Fibroblast of villous mesenchyme (primary cell): Measurements from ENCODE around the gene ARSI. TPM values are rescaled to one million over a fixed set of nuclear protein-coding genes. Genes with fewer than 3 reads are reported as not detected.

Experiments used
- DNase-seq: peaks from one replicate; pipeline ENCODE4 v3.0.0-alpha.2; 2010; ENCODE audit warnings: low read depth
- H3K4me3 ChIP-seq: 2 replicates; pipeline ENCODE4 v1.5.1; 2011; ENCODE audit warnings: low read depth, mild to moderate bottlenecking, low read length
- total RNA-seq: library from RNA; depleted of rRNA; stranded (reverse); fragments of >200 nt; gene quantifications from 2 replicates; pipeline ENCODE4 v1.2.3, GENCODE V29; 2012
- TF ChIP-seq, protein P1 (sequence below): IDR thresholded peaks from 2 replicates; pipeline ENCODE4 v1.5.1; 2012; ENCODE audit warnings: low read depth, mild to moderate bottlenecking, low read length; ENCODE audit not compliant: insufficient read depth

ARSI gene
- total RNA-seq, 1 donor: 13.8 TPM

DNA sequence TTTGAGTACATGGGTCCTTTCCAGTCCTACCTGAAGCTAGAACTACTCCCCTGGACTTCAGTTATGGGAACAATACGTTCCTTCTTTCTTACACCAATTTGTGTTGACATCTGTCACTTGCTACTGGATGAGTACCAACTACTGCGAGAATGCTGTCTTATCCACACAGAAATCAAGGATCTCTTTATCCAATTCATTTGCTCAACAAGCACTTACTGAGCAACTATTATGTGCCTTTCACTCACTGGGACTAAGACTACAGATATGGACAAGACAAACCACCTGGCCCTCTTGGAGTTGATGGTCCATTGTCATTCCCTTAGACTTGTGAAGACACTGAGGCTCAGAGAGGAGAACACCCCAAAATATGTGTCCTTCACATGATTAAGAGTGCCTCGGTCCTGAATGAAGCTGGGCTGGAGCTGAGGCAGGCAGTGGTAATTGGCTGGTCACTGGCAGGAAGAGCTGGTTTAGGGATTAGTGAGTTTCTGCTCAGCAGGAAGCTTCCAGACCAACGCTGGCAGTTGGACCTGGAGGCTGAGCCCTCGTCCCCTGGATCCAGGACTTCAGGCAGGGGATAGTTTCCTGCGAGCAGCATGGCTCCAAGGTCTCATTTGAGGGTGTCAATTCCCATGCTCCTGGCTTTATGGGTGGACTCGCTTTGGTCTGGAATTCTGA, 8.4 kb upstream of the ARSI start:
- no peak overlapping the region for H3K4me3 ChIP-seq
- TF ChIP-seq, protein P1, sequence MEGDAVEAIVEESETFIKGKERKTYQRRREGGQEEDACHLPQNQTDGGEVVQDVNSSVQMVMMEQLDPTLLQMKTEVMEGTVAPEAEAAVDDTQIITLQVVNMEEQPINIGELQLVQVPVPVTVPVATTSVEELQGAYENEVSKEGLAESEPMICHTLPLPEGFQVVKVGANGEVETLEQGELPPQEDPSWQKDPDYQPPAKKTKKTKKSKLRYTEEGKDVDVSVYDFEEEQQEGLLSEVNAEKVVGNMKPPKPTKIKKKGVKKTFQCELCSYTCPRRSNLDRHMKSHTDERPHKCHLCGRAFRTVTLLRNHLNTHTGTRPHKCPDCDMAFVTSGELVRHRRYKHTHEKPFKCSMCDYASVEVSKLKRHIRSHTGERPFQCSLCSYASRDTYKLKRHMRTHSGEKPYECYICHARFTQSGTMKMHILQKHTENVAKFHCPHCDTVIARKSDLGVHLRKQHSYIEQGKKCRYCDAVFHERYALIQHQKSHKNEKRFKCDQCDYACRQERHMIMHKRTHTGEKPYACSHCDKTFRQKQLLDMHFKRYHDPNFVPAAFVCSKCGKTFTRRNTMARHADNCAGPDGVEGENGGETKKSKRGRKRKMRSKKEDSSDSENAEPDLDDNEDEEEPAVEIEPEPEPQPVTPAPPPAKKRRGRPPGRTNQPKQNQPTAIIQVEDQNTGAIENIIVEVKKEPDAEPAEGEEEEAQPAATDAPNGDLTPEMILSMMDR: no peak
- DNase-seq: no peak

DNA sequence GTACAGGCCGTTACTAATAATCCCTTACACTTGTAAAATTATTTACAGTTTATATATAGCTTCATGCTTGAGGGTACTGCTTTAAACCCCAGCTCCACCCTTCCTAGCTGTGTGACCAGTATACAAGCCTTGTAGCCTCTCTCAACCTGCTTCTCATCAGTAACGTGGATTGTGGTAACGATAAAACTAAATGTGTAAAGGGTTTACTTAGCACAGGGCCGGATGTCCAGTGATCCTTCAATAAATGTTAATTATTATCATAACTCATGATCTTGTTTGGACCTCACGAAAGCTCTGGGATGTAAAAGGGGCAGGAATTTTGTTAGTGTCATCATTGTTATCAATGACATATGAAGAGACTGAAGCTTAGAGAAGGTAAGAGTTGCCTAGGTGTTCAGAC, 7.5 kb upstream of the ARSI start:
- TF ChIP-seq, protein P1: no peak
- no peak overlapping the region for H3K4me3 ChIP-seq
- peak; percentile 67 for DNase-seq

DNA sequence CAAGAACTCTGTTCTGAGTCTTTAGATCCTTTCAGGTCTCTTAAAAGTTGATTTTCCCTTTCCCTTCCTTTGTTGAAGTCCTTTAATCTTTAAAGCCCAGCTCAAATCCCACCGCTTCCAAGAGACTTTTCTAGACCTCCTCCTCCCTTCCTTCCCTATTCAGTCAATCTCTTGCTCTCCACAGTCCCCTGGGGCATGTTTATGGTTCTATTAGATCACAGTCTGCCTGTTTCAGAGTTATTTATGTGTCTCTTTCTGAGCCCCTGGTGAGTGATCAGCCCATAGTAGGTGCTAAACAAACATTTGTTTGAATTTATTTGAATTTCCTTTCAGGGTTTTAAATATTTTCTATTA, 7.2 kb upstream of the ARSI start:
- TF ChIP-seq, protein P1: no peak
- no peak overlapping the region for H3K4me3 ChIP-seq
- no peak for DNase-seq

DNA sequence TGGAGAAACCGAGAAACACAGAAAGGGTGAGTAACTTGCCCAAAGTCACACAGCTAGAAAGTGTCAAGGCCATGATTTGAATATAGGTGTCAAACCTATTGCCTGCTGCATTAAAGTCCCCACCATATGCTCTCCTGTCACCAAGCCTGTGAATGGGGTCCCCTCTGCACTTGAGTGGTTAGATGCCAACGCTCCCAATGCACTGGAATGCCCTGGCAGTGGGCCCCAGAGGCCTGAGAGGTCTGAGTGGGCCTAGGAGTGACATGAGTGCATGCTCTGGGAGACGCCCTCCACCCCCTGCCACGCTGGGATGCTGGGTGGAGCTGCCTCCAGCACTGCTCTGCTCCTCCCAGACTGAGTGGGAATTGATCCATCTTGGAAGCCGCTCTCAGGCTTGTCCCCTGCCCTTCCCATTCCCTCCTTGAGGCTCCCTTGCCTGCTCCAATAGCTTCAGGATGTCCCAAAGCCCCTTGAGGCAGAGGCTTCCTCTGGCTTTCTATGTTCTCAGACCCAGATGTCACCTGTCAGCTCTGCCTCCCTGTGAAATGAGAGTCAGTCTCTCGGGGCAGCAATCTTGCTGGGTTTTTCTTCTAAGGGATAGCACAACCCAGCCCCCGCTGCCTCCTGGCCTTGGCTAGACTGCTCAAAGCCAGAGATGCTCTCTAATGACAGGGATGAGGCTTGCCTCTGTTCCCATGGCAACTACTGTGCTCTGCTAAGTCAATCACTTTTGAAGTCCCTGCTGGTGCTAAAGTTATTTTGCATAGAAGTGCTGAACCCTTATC, 6.6 kb upstream of the ARSI start:
- TF ChIP-seq, protein P1: no peak
- DNase-seq: no peak

DNA sequence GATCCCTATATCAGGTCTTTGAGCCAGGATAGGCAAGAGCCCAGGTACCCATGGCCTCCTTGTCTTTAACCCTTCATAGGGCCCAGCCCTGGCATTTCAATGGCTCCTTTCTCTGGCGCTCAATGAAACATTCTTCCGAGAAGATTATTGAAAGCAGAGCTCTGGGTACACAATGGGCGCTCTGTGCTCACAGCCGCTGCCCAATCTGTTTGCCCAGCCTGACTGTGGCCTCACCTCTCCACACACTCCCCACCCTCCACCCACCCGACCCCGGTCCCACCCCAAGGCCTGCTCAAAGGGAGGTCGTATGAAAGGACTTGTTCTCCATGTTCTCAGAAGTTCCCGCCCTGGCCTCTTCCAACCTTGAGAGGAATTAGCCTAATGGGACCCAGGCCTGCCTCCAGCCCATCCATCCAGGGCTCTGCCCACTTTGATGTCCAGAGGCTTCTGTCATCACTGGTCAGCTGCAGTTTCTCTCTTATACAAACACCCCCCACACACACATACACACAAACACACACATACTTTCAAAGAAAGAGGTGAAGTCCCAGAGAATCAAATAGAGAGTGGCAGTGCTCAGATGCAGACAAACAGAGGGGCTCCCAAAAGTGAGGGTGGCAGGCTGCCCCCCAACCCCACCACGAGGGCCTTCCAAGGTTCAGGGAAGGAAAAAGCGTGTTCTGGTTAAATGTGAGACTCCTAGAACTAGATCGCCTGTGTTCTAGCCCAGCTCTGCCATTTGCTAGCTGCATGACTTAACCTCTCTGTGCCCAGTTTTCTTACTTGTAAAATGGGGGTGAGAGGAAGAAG, 5.1 kb upstream of the ARSI start:
- H3K4me3 ChIP-seq: no peak overlapping the region
- TF ChIP-seq, protein P1: no peak
- no peak for DNase-seq

More for the DNA sequence above, 6.6 kb upstream of the ARSI start:
- no peak overlapping the region for H3K4me3 ChIP-seq

DNA sequence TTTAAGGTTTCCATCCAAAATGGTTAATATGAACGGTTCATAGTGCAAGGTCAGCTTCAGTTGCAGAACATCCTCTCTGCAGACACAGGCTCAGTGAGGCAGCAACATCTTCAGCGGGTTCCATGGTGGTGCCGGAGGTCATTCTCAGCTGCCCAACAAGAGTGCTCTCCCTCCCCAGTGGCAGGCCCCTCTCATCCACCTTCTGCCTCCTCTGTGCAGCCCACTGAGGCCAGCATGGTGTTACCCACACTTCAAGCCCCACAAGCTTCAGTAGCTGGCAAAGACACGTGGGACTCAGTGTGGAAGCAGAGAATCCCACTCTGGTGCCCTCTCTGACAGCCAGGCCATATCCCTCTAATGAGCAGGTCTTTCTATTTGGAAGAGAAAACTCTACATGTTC, 4.1 kb upstream of the ARSI start:
- TF ChIP-seq, protein P1: no peak
- no peak overlapping the region for H3K4me3 ChIP-seq
- no peak for DNase-seq
